HL-60 (cell line): ENCODE data around the gene REP15.

Experiments
- CTCF ChIP-seq: IDR thresholded peaks from one replicate; pipeline ENCODE4 v1.5.1; 2011; ENCODE audit warnings: low read length, control low read depth, inconsistent platforms; ENCODE audit not compliant: insufficient read depth
- GABPA ChIP-seq: IDR thresholded peaks from 2 replicates; pipeline ENCODE4 v1.6.1; 2012; ENCODE audit warnings: low read depth
- POLR2AphosphoS5 ChIP-seq: IDR thresholded peaks from 2 replicates; pipeline ENCODE4 v1.6.1; 2012; ENCODE audit warnings: low read depth
- SPI1 ChIP-seq: IDR thresholded peaks from 2 replicates; pipeline ENCODE4 v1.6.1; 2012; ENCODE audit warnings: low read depth, mild to moderate bottlenecking, borderline replicate concordance

- no peak for TF ChIP-seq CTCF
- no peak for TF ChIP-seq POLR2AphosphoS5
- no peak for TF ChIP-seq GABPA
- TF ChIP-seq SPI1 = no peak
Measured at GRCh38 chr12:27667540-27667939, 28.7 kb upstream of the REP15 start.
